ENCODE measurements around the gene SORL1.
"Not testable (repeated sequence)": the region's sequence is repeated elsewhere in the genome, so short reads cannot be mapped to it uniquely, and the experiment has no call there.

SORL1 gene

GRCh38 chr11:121451986-121452608, at the start of gene SORL1:
Gene SORL1, plus strand, starts transcription at chr11:121452314. Its CDS starts 18 bp downstream, at chr11:121452332.
- Mint-ChIP-seq H3K4me1 (ENCODE audit: low read depth) (peaks cover 91% of the 10 kb centered on the region), H3K36me3 (ENCODE audit: low read depth) (peaks cover 7% of the 10 kb centered on the region), H3K27me3 (no peaks in the 10 kb centered on the region), H3K4me3 (peak within 1 kb of the TSS; percentile 98), H3K9me3 (no peaks in the 10 kb centered on the region), H3K27ac (peak within 1 kb of the TSS; percentile 99)

GRCh38 chr11:121405646-121406045, 46.5 kb upstream of the SORL1 start:
- Mint-ChIP-seq H3K27ac (no peak overlapping the region), H3K4me3 (no peak overlapping the region)

GRCh38 chr11:121406291-121406690, 45.8 kb upstream of the SORL1 start:
- peaks cover 13% of the 10 kb centered on the region for H3K4me1 Mint-ChIP-seq (ENCODE audit: low read depth)
- peaks cover 9% of the 10 kb centered on the region for H3K9me3 Mint-ChIP-seq
- peaks cover 4% of the 10 kb centered on the region for H3K36me3 Mint-ChIP-seq (ENCODE audit: low read depth)
- no peaks in the 10 kb centered on the region for H3K27me3 Mint-ChIP-seq
- H3K27ac Mint-ChIP-seq, result no peak overlapping the region
- no peak overlapping the region for H3K4me3 Mint-ChIP-seq

More at GRCh38 chr11:121405646-121406045, 46.5 kb upstream of the SORL1 start:
- peaks cover 7% of the 10 kb centered on the region for H3K4me1 Mint-ChIP-seq (ENCODE audit: low read depth)
- H3K9me3 Mint-ChIP-seq, result peaks cover 9% of the 10 kb centered on the region
- H3K36me3 Mint-ChIP-seq (ENCODE audit: low read depth), result peaks cover 4% of the 10 kb centered on the region
- no peaks in the 10 kb centered on the region for H3K27me3 Mint-ChIP-seq

GRCh38 chr11:121408830-121409229, 43.3 kb upstream of the SORL1 start:
- Mint-ChIP-seq H3K27me3 (no peaks in the 10 kb centered on the region), H3K9me3 (no peaks in the 10 kb centered on the region), H3K27ac (no peak overlapping the region), H3K36me3 (ENCODE audit: low read depth) (no peaks in the 10 kb centered on the region), H3K4me1 (ENCODE audit: low read depth) (peaks cover 25% of the 10 kb centered on the region), H3K4me3 (no peak overlapping the region)

- H3K27ac Mint-ChIP-seq; H3K36me3 Mint-ChIP-seq (ENCODE audit: low read depth); H3K4me3 Mint-ChIP-seq; H3K9me3 Mint-ChIP-seq; H3K27me3 Mint-ChIP-seq: not testable (repeated sequence)
- H3K4me1 Mint-ChIP-seq (ENCODE audit: low read depth), result peaks cover 25% of the 10 kb centered on the region
Observed at GRCh38 chr11:121410041-121410440, 42.1 kb upstream of the SORL1 start.

- peaks cover 33% of the 10 kb centered on the region for H3K4me1 Mint-ChIP-seq (ENCODE audit: low read depth)
- H3K9me3 Mint-ChIP-seq, result not testable (repeated sequence)
Observed at GRCh38 chr11:121411330-121411729, 40.8 kb upstream of the SORL1 start.

GRCh38 chr11:121412000-121412587, 40.0 kb upstream of the SORL1 start:
- H3K27me3 Mint-ChIP-seq, result no peaks in the 10 kb centered on the region
- H3K4me3 Mint-ChIP-seq, result no peak overlapping the region
- H3K27ac Mint-ChIP-seq, result no peak overlapping the region
- H3K9me3 Mint-ChIP-seq, result no peaks in the 10 kb centered on the region
- no peaks in the 10 kb centered on the region for H3K36me3 Mint-ChIP-seq (ENCODE audit: low read depth)
- peaks cover 39% of the 10 kb centered on the region for H3K4me1 Mint-ChIP-seq (ENCODE audit: low read depth)

More at GRCh38 chr11:121411330-121411729, 40.8 kb upstream of the SORL1 start:
- H3K4me3 Mint-ChIP-seq; H3K36me3 Mint-ChIP-seq (ENCODE audit: low read depth); H3K27me3 Mint-ChIP-seq: not testable (repeated sequence)
- peak overlapping the region; percentile 52 for H3K27ac Mint-ChIP-seq

- Mint-ChIP-seq H3K27ac (no peak overlapping the region), H3K9me3 (no peaks in the 10 kb centered on the region), H3K27me3 (no peaks in the 10 kb centered on the region), H3K4me3 (no peak overlapping the region), H3K4me1 (ENCODE audit: low read depth) (peaks cover 46% of the 10 kb centered on the region), H3K36me3 (ENCODE audit: low read depth) (no peaks in the 10 kb centered on the region)
Observed at GRCh38 chr11:121412711-121413415, 39.3 kb upstream of the SORL1 start.

GRCh38 chr11:121414141-121414913, 37.8 kb upstream of the SORL1 start:
- no peaks in the 10 kb centered on the region for H3K27me3 Mint-ChIP-seq
- no peak overlapping the region for H3K4me3 Mint-ChIP-seq
- no peaks in the 10 kb centered on the region for H3K9me3 Mint-ChIP-seq
- H3K4me1 Mint-ChIP-seq (ENCODE audit: low read depth), result peaks cover 61% of the 10 kb centered on the region
- H3K27ac Mint-ChIP-seq, result no peak overlapping the region
- no peaks in the 10 kb centered on the region for H3K36me3 Mint-ChIP-seq (ENCODE audit: low read depth)

- Mint-ChIP-seq H3K4me3 (no peak overlapping the region), H3K27me3 (no peaks in the 10 kb centered on the region), H3K9me3 (no peaks in the 10 kb centered on the region), H3K4me1 (ENCODE audit: low read depth) (peaks cover 63% of the 10 kb centered on the region), H3K36me3 (ENCODE audit: low read depth) (no peaks in the 10 kb centered on the region), H3K27ac (no peak overlapping the region)
Observed at GRCh38 chr11:121415856-121416255, 36.3 kb upstream of the SORL1 start.

GRCh38 chr11:121417055-121417551, 35.0 kb upstream of the SORL1 start:
- peak overlapping the region; percentile 69 for H3K27ac Mint-ChIP-seq
- no peaks in the 10 kb centered on the region for H3K9me3 Mint-ChIP-seq
- H3K4me3 Mint-ChIP-seq, result peak overlapping the region; percentile 27
- H3K36me3 Mint-ChIP-seq (ENCODE audit: low read depth), result no peaks in the 10 kb centered on the region
- H3K4me1 Mint-ChIP-seq (ENCODE audit: low read depth), result peaks cover 65% of the 10 kb centered on the region
- no peaks in the 10 kb centered on the region for H3K27me3 Mint-ChIP-seq

GRCh38 chr11:121417607-121418006, 34.5 kb upstream of the SORL1 start:
- Mint-ChIP-seq H3K27me3 (no peaks in the 10 kb centered on the region), H3K4me3 (peak overlapping the region; percentile 27), H3K27ac (peak overlapping the region; percentile 69), H3K36me3 (ENCODE audit: low read depth) (no peaks in the 10 kb centered on the region), H3K4me1 (ENCODE audit: low read depth) (peaks cover 66% of the 10 kb centered on the region), H3K9me3 (no peaks in the 10 kb centered on the region)

- no peak overlapping the region for H3K4me3 Mint-ChIP-seq
- no peaks in the 10 kb centered on the region for H3K9me3 Mint-ChIP-seq
- no peaks in the 10 kb centered on the region for H3K27me3 Mint-ChIP-seq
- peaks cover 73% of the 10 kb centered on the region for H3K4me1 Mint-ChIP-seq (ENCODE audit: low read depth)
- H3K36me3 Mint-ChIP-seq (ENCODE audit: low read depth), result no peaks in the 10 kb centered on the region
- H3K27ac Mint-ChIP-seq, result no peak overlapping the region
Observed at GRCh38 chr11:121418625-121419114, 33.4 kb upstream of the SORL1 start.

- no peak overlapping the region for H3K27ac Mint-ChIP-seq
- H3K9me3 Mint-ChIP-seq, result no peaks in the 10 kb centered on the region
- peaks cover 82% of the 10 kb centered on the region for H3K4me1 Mint-ChIP-seq (ENCODE audit: low read depth)
- H3K4me3 Mint-ChIP-seq, result no peak overlapping the region
- H3K36me3 Mint-ChIP-seq (ENCODE audit: low read depth), result no peaks in the 10 kb centered on the region
- H3K27me3 Mint-ChIP-seq, result no peaks in the 10 kb centered on the region
Observed at GRCh38 chr11:121419836-121420235, 32.3 kb upstream of the SORL1 start.

All from stimulated activated naive CD8-positive, alpha-beta T cell treated with anti-CD3 and anti-CD28 coated beads, Interleukin-15, Interleukin-2, amounts not matched to agents 100 ng/mL and 50 ng/mL, for 24 hours (primary cell).